K562 (cell line): ENCODE measurements around the gene AKT1S1. TPM values are rescaled to one million over a fixed set of nuclear protein-coding genes. Genes with fewer than 3 reads are reported as not detected.

Source experiments
- ATAC-seq: fragments of 200-7000 bp; cut with Tn5 transposase; 3 replicates; pipeline ENCODE4 v1.9.1; 2020; ENCODE audit warnings: moderate library complexity
- BruUV-seq: library from RNA; stranded (reverse); fragments of 400-500 nt; replicated peaks from 2 replicates; lab custom pipeline; 2021; lab: Mats Ljungman, UMichigan
- CTCF ChIA-PET: fragments of 300-600 bp; formaldehyde crosslinking; extraction: SDS; loops from one replicate; lab custom pipeline; 2021; ENCODE audit warnings: low intra/inter-chr PET ratio; lab: Yijun Ruan, JAX
- POLR2A ChIA-PET: fragments of 300-600, 350-650 bp; sonication (Branson Sonifier 250); formaldehyde crosslinking; extraction: SDS; loops from one replicate; lab custom pipeline; 2021; ENCODE audit warnings: antibody characterized with exemption, inconsistent platforms; lab: Yijun Ruan, JAX
- DNase-seq, 4 experiments: peaks; one replicate each; pipeline versions ENCODE4 v3.0.0 to v3.0.0-alpha.2; 2011 to 2018; ENCODE audit warnings: low spot score in 3 of 4, mixed read lengths in 3 of 4; ENCODE audit errors: extremely low read depth in 1 of 4
- FAIRE-seq: peaks from 2 replicates; lab custom pipeline; 2011; peaks lifted over from hg19 to GRCh38; lab: Jason Lieb, UNC
- H2AFZ ChIP-seq: 2 replicates; pipeline ENCODE4 v1.6.0; 2011; ENCODE audit warnings: low read depth, low read length, control low read depth, inconsistent platforms
- H3K27ac ChIP-seq: fragments of 200-600 bp; 3 replicates; pipeline ENCODE4 v1.8.0; 2011; ENCODE audit warnings: low read depth, mild to moderate bottlenecking, control low read depth, inconsistent platforms, low read length, moderate library complexity, mixed read lengths; ENCODE audit errors: extremely low read depth
- H3K27me3 ChIP-seq, 2 experiments: fragments of 300-600 bp in 1 of 2; 2 replicates in 1 of 2; 3 replicates in 1 of 2; pipeline versions ENCODE4 v1.6.0 to v1.8.0; 2011; ENCODE audit warnings: inconsistent platforms in 2 of 2, low read length in 2 of 2, mild to moderate bottlenecking in 1 of 2, mixed read lengths in 1 of 2, moderate library complexity in 1 of 2; ENCODE audit not compliant: control insufficient read depth in 2 of 2, insufficient read depth in 2 of 2
- H3K36me3 ChIP-seq: fragments of 300-600 bp; 3 replicates; pipeline ENCODE4 v1.8.0; 2011; ENCODE audit warnings: mild to moderate bottlenecking, low read length, inconsistent platforms; ENCODE audit not compliant: control insufficient read depth, insufficient read depth
- H3K4me1 ChIP-seq, 2 experiments: fragments of 200-600 bp in 1 of 2; replicated peaks in 1 of 2; 2 replicates in 1 of 2; 3 replicates in 1 of 2; pipeline versions ENCODE4 v1.5.1 to v1.8.0; 2011; ENCODE audit warnings: inconsistent platforms in 2 of 2, low read length in 2 of 2, mild to moderate bottlenecking in 1 of 2, mixed read lengths in 1 of 2, moderate library complexity in 1 of 2; ENCODE audit not compliant: control insufficient read depth in 2 of 2, insufficient read depth in 2 of 2
- H3K4me2 ChIP-seq: 2 replicates; pipeline ENCODE4 v1.6.1; 2011; ENCODE audit warnings: low read length, control low read depth, inconsistent platforms, mixed read lengths; ENCODE audit not compliant: insufficient read depth
- H3K4me3 ChIP-seq: fragments of 200-600 bp; sonication (generic), shearing (Covaris generic); 2 replicates; pipeline ENCODE4 v1.5.1; 2016; ENCODE audit warnings: control low read depth, inconsistent platforms
- H3K79me2 ChIP-seq: fragments of 200-600 bp; 3 replicates; pipeline ENCODE4 v1.8.0; 2011; ENCODE audit warnings: low read length, inconsistent platforms; ENCODE audit not compliant: control insufficient read depth, insufficient read depth
- H3K9ac ChIP-seq, 2 experiments: 2 replicates each; pipeline versions ENCODE4 v1.6.0 to v1.6.1; 2011; ENCODE audit warnings: low read depth in 2 of 2, low read length in 2 of 2, control low read depth in 1 of 2, inconsistent platforms in 1 of 2, mild to moderate bottlenecking in 1 of 2, mixed read lengths in 1 of 2; ENCODE audit not compliant: insufficient read depth in 1 of 2
- H3K9me1 ChIP-seq: one replicate; pipeline ENCODE4 v1.6.0; 2011; ENCODE audit warnings: inconsistent platforms, mild to moderate bottlenecking, low read length, moderate library complexity; ENCODE audit not compliant: control insufficient read depth, insufficient read depth
- H3K9me3 ChIP-seq: replicated peaks from 2 replicates; pipeline ENCODE4 v1.5.1; 2011; ENCODE audit warnings: low read depth, low read length, inconsistent platforms; ENCODE audit not compliant: control insufficient read depth, insufficient read depth
- H4K20me1 ChIP-seq: replicated peaks from 2 replicates; pipeline ENCODE4 v1.6.1; 2011; ENCODE audit warnings: low read length, inconsistent platforms, mixed read lengths; ENCODE audit not compliant: control insufficient read depth, insufficient read depth
- FIP1L1 ChIP-seq: fragments of 200-400 bp; formaldehyde crosslinking; IDR thresholded peaks from 2 replicates; pipeline ENCODE4 v1.6.1; 2018; ENCODE audit warnings: mild to moderate bottlenecking, low read depth, low read length; ENCODE audit not compliant: poor library complexity, severe bottlenecking
- GABPB1 ChIP-seq: sonication (generic); formaldehyde crosslinking; IDR thresholded peaks from 2 replicates; pipeline ENCODE4 v1.8.0; 2022; ENCODE audit warnings: mild to moderate bottlenecking, missing genetic modification reagents
- MAFF ChIP-seq: IDR thresholded peaks from 2 replicates; pipeline ENCODE4 v1.6.1; 2012; ENCODE audit warnings: low read length, improper control_type of control experiment
- PTTG1 ChIP-seq: fragments of 450-650 bp; IDR thresholded peaks from 2 replicates; pipeline ENCODE4 v1.6.1; 2016; ENCODE audit warnings: low read depth, mild to moderate bottlenecking, missing genetic modification characterization, missing compliant biosample characterization
- RBFOX2 ChIP-seq: fragments of 200-400 bp; formaldehyde crosslinking; IDR thresholded peaks from 2 replicates; pipeline ENCODE4 v1.6.1; 2017; ENCODE audit warnings: low read depth, mild to moderate bottlenecking, low read length, moderate library complexity
- TCF7L2 ChIP-seq: fragments of 150-350 bp; IDR thresholded peaks from 2 replicates; pipeline ENCODE4 v1.6.1; 2016; ENCODE audit warnings: low read depth, mild to moderate bottlenecking, low read length, moderate library complexity
- ZBTB17 ChIP-seq: fragments of 450-650 bp; formaldehyde crosslinking; IDR thresholded peaks from 2 replicates; pipeline ENCODE4 v1.4.0; 2020; ENCODE audit warnings: mild to moderate bottlenecking
- WGBS: fragments of 100-300 bp; shearing (Covaris generic); methylation state at CpG from one replicate; pipeline ENCODE4 v1.1.6; 2016; ENCODE audit warnings: low coverage, mixed read lengths; ENCODE audit not compliant: insufficient coverage; ENCODE audit errors: missing lambda C conversion rate; 5-methylcytosine and 5-hydroxymethylcytosine counted together
- in situ Hi-C: fragments of 300-500 bp; cut with MboI; formaldehyde crosslinking; loops from 4 replicates; pipeline ENCODE4 v1.15.0; 2018; ENCODE audit warnings: inconsistent platforms, mixed read lengths
- intact Hi-C: fragments of 100-400 bp; cut with micrococcal nuclease; formaldehyde crosslinking; loops from 2 replicates; pipeline ENCODE4 v1.14.2; 2022
- polyA plus RNA-seq, 8 experiments: library from polyadenylated mRNA; depleted of rRNA in 4 of 8; stranded (reverse) in 5 of 8; unstranded in 3 of 8; fragments of >200 nt; fragmentation: Nextera tagmentation in 2 of 8; fragmentation: Illumina TruSeq in 1 of 8; extraction: Ambion mirVana in 2 of 8; extraction: Trizol in 1 of 8; gene quantifications; 2 replicates each; pipeline versions ENCODE4 v1.2.1 to v1.2.3, GENCODE V29; 2011 to 2014; ENCODE audit warnings: inconsistent platforms in 1 of 8, missing spikeins in 1 of 8
- total RNA-seq, 7 experiments: library from RNA; depleted of rRNA in 6 of 7; stranded (reverse); fragments of >200 nt in 6 of 7; fragmentation: Illumina TruSeq in 2 of 7; extraction: Trizol in 2 of 7; gene quantifications; 2 replicates each; pipeline versions ENCODE4 v1.2.1 to v1.2.3, GENCODE V29; 2011 to 2021; ENCODE audit warnings: low replicate concordance in 1 of 7

AKT1S1 gene
- total and polyA plus RNA-seq, 9 of the 15 experiments (the other 6 are each of a cell fraction or from before 2014, with no cell fraction given) = 1.2 to 50.3 (median 17.1) TPM

- TF ChIP-seq MAFF (no peak), RBFOX2 (peak; percentile 45; the same call in 1 of the 2 replicates), ZBTB17 (no peak), FIP1L1 (no peak), GABPB1 (CRISPR knock-in tag) (no peak)
Measured at GRCh38 chr19:49887665-49888509, 10.7 kb upstream of the AKT1S1 start (continued).

GRCh38 chr19:49887037-49887664 lies 10.0 kb upstream of the AKT1S1 start:
- in situ Hi-C loops (no loop called here), intact Hi-C loops (no loop called here)
- no peaks in the 10 kb centered on the region for H3K27me3 ChIP-seq
- H3K9me1 ChIP-seq = peaks cover 3% of the 10 kb centered on the region
- no TSS peak for BruUV-seq
- 87% methylated on average over 22 of the region's 23 CpGs for WGBS
- H3K27ac ChIP-seq = no peak overlapping the region
- peaks cover 12 to 63% of the 10 kb centered on the region in 2 experiments for H3K4me1 ChIP-seq
- FAIRE-seq = no peak
- peaks cover 28% of the 10 kb centered on the region for H3K36me3 ChIP-seq
- no peak overlapping the region for H2AFZ ChIP-seq
- no peak for TF ChIP-seq PTTG1 (tag)
- no peak for TF ChIP-seq TCF7L2
- H3K4me2 ChIP-seq = no peak overlapping the region
- H3K79me2 ChIP-seq = no peaks in the 10 kb centered on the region
- ChIA-PET CTCF (no interaction called here), POLR2A (interaction anchor here (1.1 to 1.9 kb wide), 2 partner anchors 9 to 10 kb away, joined by 4 to 12 read pairs; partner anchors contain the start of genes AKT1S1, IL4I1 and TBC1D17)
- peak overlapping the region in 1 of 2 experiments; percentile 43; a peak in 2 of 4 replicates for H3K9ac ChIP-seq
- no peaks in the 10 kb centered on the region for H4K20me1 ChIP-seq
- ATAC-seq = no peak
- DNase-seq = no peak
- H3K9me3 ChIP-seq = no peaks in the 10 kb centered on the region
- no peak overlapping the region for H3K4me3 ChIP-seq
